ENCODE results near the gene CHI3L1.

- TF ChIP-seq CTCF (conservative IDR thresholded peaks at IDR 0.05; ENCODE audit: low read depth, low read length), result no peak
- no peak for TF ChIP-seq EZH2 (IDR thresholded peaks at IDR 0.05; ENCODE audit: borderline replicate concordance, low read depth, low read length, poor library complexity, severe bottlenecking)
These were observed 24.5 kb upstream of the CHI3L1 start for GRCh38 chr1:203210988-203211387.
